Thyroid gland (tissue), 4 donors: ENCODE data around the gene RAB28.

Experiments
- CTCF ChIP-seq, 6 experiments: fragments of 200-600 bp in 3 of 6; fragments of 450-650 bp in 3 of 6; sonication (generic) in 3 of 6; IDR thresholded peaks; one replicate each; pipeline ENCODE4 v1.5.1; 2016 to 2019; ENCODE audit warnings: antibody characterized with exemption in 6 of 6, mild to moderate bottlenecking in 2 of 6, inconsistent platforms in 1 of 6, moderate library complexity in 1 of 6
- POLR2A ChIP-seq, 2 donors: fragments of 450-650 bp; IDR thresholded peaks; one replicate each; pipeline ENCODE4 v1.6.1; 2017; ENCODE audit warnings: antibody characterized with exemption in 2 of 2, mild to moderate bottlenecking in 2 of 2, moderate library complexity in 1 of 2

GRCh38 chr4:13355111-13355880 lies 128.8 kb downstream of the RAB28 start:
- TF ChIP-seq CTCF (IDR thresholded peaks at IDR 0.05) (no peak), POLR2A (IDR thresholded peaks at IDR 0.05) (no peak)
